Measurements from ENCODE around the gene REXO2. TPM values are rescaled to one million over a fixed set of nuclear protein-coding genes. Genes with fewer than 3 reads are reported as not detected.

The REXO2 gene
- total and polyA plus RNA-seq, 2 of the 4 experiments (the other 2 are of a cell fraction): 179 to 255 TPM

GRCh38 chr11:114466742-114467141, 27.5 kb downstream of the REXO2 start:
- H3K9me3 ChIP-seq (ENCODE audit: control insufficient read depth, insufficient read depth, low read length): no peaks in the 10 kb centered on the region
- no peak overlapping the region for H4K5ac ChIP-seq (ENCODE audit: low read depth, low read length)
- no peak overlapping the region for H3K18ac ChIP-seq (ENCODE audit: low read depth, low read length)
- no CpG with 5 or more reads among the region's 3 CpGs for WGBS, 2 experiments (ENCODE audit: extremely low coverage in 2 of 2, insufficient read length in 1 of 2)
- H3K9ac ChIP-seq (ENCODE audit: low read depth, low read length): no peak overlapping the region
- H3K14ac ChIP-seq (replicated peaks; ENCODE audit: low read depth, low read length): no peak overlapping the region
- H2BK5ac ChIP-seq (ENCODE audit: low read depth, low read length, poor library complexity, severe bottlenecking): no peak overlapping the region
- H3K9me1 ChIP-seq (ENCODE audit: insufficient read depth, low read length): no peaks in the 10 kb centered on the region
- TF ChIP-seq FOS (IDR thresholded peaks at IDR 0.05; ENCODE audit: low read depth, low read length) (no peak), RAD21 (IDR thresholded peaks at IDR 0.05; ENCODE audit: low read length) (no peak), RFX5 (IDR thresholded peaks at IDR 0.05; ENCODE audit: low read depth, low read length) (no peak), RCOR1 (IDR thresholded peaks at IDR 0.05; ENCODE audit: insufficient replicate concordance, low read length) (no peak), USF2 (IDR thresholded peaks at IDR 0.05; ENCODE audit: low read depth, low read length) (no peak), SMC3 (IDR thresholded peaks at IDR 0.05; ENCODE audit: low read depth, low read length) (no peak), CEBPB (IDR thresholded peaks at IDR 0.05; ENCODE audit: low read depth, low read length) (no peak)
- ATAC-seq (ENCODE audit: low read depth): no peak
- in situ Hi-C loops (cut with MboI; ENCODE audit: low sequenced_read_pairs) (no loop called here), intact Hi-C loops (cut with micrococcal nuclease) (no loop called here), dilution Hi-C loops (cut with HindIII; ENCODE audit: low sequenced_read_pairs, unreplicated experiment) (no loop called here)
- H4K91ac ChIP-seq (ENCODE audit: insufficient read depth, low read depth, low read length): no peak overlapping the region
- H3K79me1 ChIP-seq (ENCODE audit: low read depth in 1 of 2, low read length in 2 of 2): no peaks in the 10 kb centered on the region
- H3K4me2 ChIP-seq (ENCODE audit: low read depth, low read length): no peak overlapping the region
- no peak overlapping the region for H2AFZ ChIP-seq (replicated peaks; ENCODE audit: low read length, poor library complexity)
- no peak overlapping the region for H2AK9ac ChIP-seq (replicated peaks; ENCODE audit: low read depth, low read length, poor library complexity)
- no peaks in the 10 kb centered on the region for H3K36me3 ChIP-seq (ENCODE audit: control insufficient read depth, insufficient read depth, low read length)
- no peak overlapping the region for H2BK20ac ChIP-seq (ENCODE audit: low read depth, low read length)
- POLR2A ChIA-PET (ENCODE audit: unreplicated experiment): no interaction called here
- no peak overlapping the region for H3K56ac ChIP-seq (ENCODE audit: extremely low read depth, insufficient read depth, low read length)
- H3K23ac ChIP-seq (ENCODE audit: low read depth, low read length): no peak overlapping the region
- DNase-seq: no peak
- no peaks in the 10 kb centered on the region for H4K20me1 ChIP-seq (ENCODE audit: insufficient read depth, low read length)
- BruUV-seq (replicated peaks): no TSS peak
- no peak overlapping the region for H3K4me3 ChIP-seq (ENCODE audit: insufficient read depth, low read depth, low read length)
- H3K4ac ChIP-seq (ENCODE audit: low read depth, low read length): no peak overlapping the region
- no peak overlapping the region for H2AK5ac ChIP-seq (ENCODE audit: low read depth, low read length)
- no peaks in the 10 kb centered on the region for H3K27me3 ChIP-seq (ENCODE audit: control insufficient read depth, insufficient read depth, low read length)
- H4K8ac ChIP-seq (ENCODE audit: low read depth in 2 of 2, low read length in 2 of 2): no peak overlapping the region
- H3K27ac ChIP-seq (ENCODE audit: insufficient read depth, low read length): no peak overlapping the region
- H2BK120ac ChIP-seq (ENCODE audit: low read depth, low read length): no peak overlapping the region
- CTCF ChIA-PET: interaction anchor here (0.6 kb wide), 1 partner anchor 1211 kb away, joined by 4 read pairs; no protein-coding TSS in a partner anchor
- H2BK15ac ChIP-seq (ENCODE audit: low read depth, low read length): no peak overlapping the region
- H3K4me1 ChIP-seq (ENCODE audit: control insufficient read depth, insufficient read depth, low read length): no peaks in the 10 kb centered on the region
